HK-2 (cell line): ENCODE data around the gene ST3GAL4.
"Not testable (repeated sequence)": the region's sequence is repeated elsewhere in the genome, so short reads cannot be mapped to it uniquely, and the experiment has no call there.

Source experiments
- DNase-seq: peaks from one replicate; pipeline ENCODE4 v3.0.0-alpha.2; 2018; ENCODE audit not compliant: unreplicated experiment

ST3GAL4 gene

GRCh38 chr11:126346586-126346940, 8.9 kb upstream of the ST3GAL4 start:
- no peak for DNase-seq

DNA sequence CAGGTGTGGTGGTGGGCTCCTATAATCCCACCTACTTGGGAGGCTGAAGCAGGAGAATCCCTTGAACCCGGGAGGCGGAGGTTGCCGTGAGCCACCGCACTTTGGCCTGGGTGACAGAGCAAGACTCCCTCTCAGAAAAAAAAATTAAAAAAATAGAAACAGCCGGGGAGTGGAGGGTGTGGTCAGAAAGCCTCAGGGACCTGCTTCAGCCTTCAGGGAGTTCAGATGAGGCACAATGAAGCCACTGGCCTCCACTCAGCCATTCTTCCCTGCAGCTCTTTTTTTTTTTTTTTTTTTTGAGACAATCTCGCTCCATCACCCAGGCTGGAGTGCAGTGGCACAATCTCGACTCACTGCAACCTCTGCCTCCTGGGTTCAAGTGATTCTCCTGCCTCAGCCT, 8.5 kb upstream of the ST3GAL4 start:
- not testable (repeated sequence) for DNase-seq

GRCh38 chr11:126347751-126348668, 7.5 kb upstream of the ST3GAL4 start:
- DNase-seq, result no peak

- DNase-seq, result no peak
Measured at GRCh38 chr11:126348806-126349582, 6.5 kb upstream of the ST3GAL4 start.

- DNase-seq, result no peak
Measured at GRCh38 chr11:126350836-126351235, 4.7 kb upstream of the ST3GAL4 start.

- DNase-seq, result no peak
Measured at GRCh38 chr11:126352163-126352562, 3.3 kb upstream of the ST3GAL4 start.

DNA sequence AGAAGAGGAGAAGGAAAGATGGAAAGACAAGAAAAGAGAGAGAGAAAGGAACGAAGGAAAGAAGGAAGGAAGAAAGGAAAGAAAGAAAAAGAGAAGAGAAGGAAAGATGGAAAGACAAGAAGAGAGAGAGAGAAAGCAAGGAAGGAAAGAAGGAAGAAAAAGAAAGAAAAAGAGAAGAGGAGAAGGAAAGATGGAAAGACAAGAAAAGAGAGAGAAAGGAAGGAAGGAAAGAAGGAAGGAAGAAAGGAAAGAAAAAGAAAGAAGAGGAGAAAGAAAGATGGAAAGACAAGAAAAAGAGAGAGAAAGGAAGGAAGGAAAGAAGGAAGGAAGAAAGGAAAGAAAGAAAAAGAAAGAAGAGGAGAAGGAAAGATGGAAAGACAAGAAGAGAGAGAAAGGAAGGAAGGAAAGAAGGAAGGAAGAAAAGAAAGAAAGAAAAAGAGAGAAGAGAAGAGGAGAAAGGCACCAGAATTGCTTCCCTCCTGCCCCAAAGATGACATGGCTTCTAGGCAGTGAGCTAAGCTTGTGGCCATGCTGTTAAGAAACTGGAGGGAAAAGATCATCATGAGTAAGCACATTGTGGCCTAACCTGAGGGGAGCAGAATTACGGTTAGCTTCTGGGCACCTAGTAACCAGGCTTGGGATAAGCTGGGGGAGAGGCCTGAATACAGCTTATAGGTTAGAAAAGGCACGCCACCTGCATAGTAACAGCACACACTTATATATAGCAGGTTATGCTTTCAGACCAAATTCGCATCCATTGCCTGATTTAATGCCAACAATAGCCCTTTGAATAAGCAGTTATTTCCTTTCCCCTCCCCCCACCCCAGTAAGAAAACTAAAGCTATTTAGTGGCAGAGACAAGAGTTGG, 2.3 kb upstream of the ST3GAL4 start:
- no peak for DNase-seq

DNA sequence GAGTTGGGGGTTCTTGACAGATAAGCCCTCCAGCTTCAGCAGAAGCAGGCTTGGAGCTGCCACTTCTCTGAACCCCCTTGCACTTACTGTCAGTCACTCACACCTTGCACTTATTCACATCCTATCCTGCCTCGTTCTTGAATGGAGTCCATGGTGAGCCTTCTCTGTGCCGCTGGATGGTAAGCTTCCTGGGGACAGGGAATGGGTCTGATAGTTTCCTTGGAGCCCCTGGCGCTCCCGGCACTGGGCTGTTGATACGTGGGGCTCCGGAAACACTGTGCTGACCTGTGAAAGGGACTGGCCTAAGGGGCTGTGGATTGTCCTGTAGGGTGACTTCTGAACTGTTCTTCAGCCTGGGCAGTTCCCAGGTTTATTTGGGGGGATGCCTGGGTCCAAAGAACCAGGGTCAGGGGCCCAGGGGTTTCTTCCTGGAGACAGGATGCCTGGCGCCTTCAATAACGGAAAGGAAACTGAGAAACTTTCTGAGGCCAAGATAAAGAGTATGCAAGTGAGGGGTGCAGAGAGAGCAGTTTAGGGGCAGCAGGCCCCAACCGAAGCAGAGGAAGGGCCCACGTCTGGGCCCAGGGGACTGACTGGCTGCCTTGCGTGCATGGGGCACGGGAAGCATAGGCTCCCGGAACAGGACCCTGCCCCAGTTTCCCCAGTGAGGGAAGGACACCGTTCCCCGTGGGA, 709 bp upstream of the ST3GAL4 start:
- no peak for DNase-seq

- DNase-seq, result peak; percentile 23
Measured at GRCh38 chr11:126355926-126356897, 726 bp downstream of the ST3GAL4 start.

DNA sequence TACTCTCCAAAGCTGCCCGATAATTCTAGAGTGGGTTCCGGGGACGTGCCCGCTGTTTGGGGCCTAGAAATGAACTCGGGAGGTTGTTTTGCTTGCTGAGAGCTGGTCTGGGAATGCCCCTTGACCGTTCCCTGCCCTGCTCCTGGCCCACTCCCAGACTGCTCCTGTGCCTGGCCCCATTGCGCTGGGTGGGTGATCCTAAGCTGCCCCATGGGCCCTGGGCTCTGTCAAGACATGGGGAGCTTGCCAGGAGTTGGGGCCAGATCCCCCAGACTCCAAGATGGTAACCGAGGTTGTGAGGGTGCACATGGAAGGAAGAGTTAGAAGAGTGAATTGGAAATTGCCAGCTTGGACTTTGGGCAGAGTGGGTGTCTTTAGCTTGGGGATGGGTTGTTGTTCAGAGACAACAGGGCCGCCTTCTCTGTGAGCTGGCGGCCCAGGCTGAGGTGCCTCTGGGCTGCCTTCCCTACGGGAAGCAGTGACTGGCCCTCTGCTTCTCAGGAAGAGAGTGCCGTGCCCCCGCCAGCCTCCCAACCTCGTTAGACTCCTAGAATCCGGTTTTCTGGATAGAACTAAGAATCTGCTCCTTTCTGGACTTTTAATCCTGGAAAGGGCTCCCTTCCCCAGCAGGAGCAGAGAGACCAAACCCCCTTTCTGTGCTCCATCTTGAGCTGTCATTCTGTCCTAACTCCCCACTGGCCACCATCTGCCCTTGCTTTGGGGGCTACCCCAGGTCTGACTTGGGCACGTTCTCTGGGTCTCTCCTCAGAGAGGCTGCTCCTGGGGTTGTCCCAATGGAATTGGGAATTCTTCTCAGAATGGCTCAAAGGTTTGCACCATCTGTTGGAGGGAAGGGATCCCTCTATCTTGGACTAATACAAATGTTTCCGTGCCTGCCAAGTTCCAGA, 1.8 kb downstream of the ST3GAL4 start:
- DNase-seq, result no peak

DNA sequence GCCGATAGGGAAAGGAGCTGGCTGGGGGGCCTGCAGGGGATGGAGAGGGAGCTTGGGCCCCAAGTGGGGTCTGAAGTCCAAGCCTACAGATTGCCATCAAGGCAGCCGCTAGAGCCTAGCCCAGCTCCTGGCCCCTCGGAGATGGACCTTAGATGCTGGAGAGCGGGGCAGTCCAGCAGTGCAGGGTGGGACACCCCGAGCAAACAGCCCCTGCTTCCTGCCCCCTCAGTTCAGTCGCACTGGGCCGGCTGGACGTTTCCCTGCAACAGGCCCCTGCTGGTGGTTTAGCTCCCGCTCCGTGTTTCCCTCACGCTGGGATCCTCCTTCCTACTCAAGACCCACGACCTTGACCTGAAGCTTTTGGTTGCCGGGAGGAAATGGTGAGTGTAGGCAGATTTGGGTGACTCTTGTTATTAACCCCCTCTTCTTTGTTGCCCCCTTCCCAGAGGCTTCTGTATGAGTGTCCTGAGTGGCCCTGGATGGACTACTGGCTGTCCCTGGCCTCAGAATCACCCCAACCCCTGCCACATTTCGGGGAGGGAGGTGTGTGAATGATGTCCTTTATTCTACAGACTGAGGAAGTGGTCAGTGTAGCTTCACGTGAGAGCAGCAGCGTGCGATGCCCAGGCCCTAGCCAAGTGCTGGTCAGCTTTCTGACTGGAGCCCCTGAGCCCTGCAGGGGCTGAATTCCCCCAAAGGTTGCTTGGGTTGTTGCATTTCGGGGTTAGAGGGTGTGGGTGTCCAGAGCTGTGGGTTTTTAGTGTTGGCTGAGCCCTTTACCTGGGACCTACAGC, 2.7 kb downstream of the ST3GAL4 start:
- DNase-seq, result no peak

DNA sequence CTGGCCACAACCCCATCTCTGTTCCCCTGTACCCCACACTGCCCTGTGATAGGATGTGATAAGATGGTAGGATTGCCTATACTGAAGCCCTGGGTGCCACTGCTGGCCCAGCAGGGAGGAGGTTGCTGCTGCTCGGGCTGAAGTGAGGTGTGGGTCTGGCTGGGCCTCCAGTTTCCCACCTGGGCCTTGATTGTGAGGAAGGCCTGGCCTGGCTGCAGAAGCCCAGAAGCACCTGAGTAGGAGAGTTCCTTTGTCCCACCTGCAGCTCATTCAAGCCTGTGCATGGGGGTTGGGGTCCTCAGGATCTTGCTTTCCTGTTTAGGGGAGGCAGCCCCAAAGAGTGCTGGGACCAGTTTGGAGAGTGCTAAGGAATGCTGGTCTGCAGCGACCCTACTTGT, 3.3 kb downstream of the ST3GAL4 start:
- no peak for DNase-seq

- no peak for DNase-seq
Measured at GRCh38 chr11:126359431-126360048, 4.1 kb downstream of the ST3GAL4 start.

DNA sequence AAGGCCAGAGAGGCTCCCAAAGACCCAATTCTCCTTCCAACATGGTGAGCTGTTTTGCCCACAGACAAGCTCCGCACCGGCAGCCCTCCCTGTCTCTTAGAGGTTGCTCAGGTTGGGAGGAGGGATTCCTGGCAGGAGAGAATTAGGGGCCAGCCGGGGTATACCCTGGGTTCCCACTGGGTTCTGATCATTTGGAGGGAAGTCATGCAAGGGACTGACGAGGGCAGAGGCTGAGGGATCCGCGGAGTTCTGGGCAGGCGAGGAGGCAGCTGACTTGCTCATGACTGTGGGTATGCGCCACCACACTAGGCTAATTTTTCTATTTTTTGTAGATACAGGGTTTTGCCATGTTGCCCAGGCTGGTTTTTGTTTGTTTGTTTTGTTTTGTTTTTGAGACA, 4.6 kb downstream of the ST3GAL4 start:
- DNase-seq, result no peak

- no peak for DNase-seq
Measured at GRCh38 chr11:126361400-126361799, 5.9 kb downstream of the ST3GAL4 start.

- DNase-seq, result no peak
Measured at GRCh38 chr11:126362879-126363655, 7.6 kb downstream of the ST3GAL4 start.

- no peak for DNase-seq
Measured at GRCh38 chr11:126363706-126364248, 8.3 kb downstream of the ST3GAL4 start.
